Stromal cell of bone marrow (primary cell): ENCODE measurements around the gene ASPDH.
"Not testable (repeated sequence)": the region's sequence is repeated elsewhere in the genome, so short reads cannot be mapped to it uniquely, and the experiment has no call there.

Experiments
- DNase-seq: peaks from one replicate; pipeline ENCODE4 v3.0.0-alpha.2; 2012; ENCODE audit warnings: low read depth

Gene ASPDH

GRCh38 chr19:50547385-50548190 is 33.9 kb upstream of the ASPDH start:
- DNase-seq, result no peak

GRCh38 chr19:50546527-50547221 is 33.0 kb upstream of the ASPDH start:
- DNase-seq, result no peak

GRCh38 chr19:50542943-50543342 is 29.2 kb upstream of the ASPDH start:
- no peak for DNase-seq

- DNase-seq, result peak; percentile 48
Observed at GRCh38 chr19:50537769-50538230, 24.1 kb upstream of the ASPDH start.

- DNase-seq, result no peak
Observed at GRCh38 chr19:50537306-50537685, 23.6 kb upstream of the ASPDH start.

GRCh38 chr19:50536662-50537305 is 23.1 kb upstream of the ASPDH start:
- no peak for DNase-seq

GRCh38 chr19:50535672-50536187 is 22.0 kb upstream of the ASPDH start:
- no peak for DNase-seq

GRCh38 chr19:50534478-50534877 is 20.8 kb upstream of the ASPDH start:
- DNase-seq, result no peak

- DNase-seq, result no peak
Observed at GRCh38 chr19:50532952-50533351, 19.2 kb upstream of the ASPDH start.

- DNase-seq, result no peak
Observed at GRCh38 chr19:50531171-50531612, 17.5 kb upstream of the ASPDH start.

- DNase-seq, result not testable (repeated sequence)
Observed at GRCh38 chr19:50528052-50528451, 14.3 kb upstream of the ASPDH start.

GRCh38 chr19:50522881-50523280 is 9.2 kb upstream of the ASPDH start:
- DNase-seq, result no peak

GRCh38 chr19:50520822-50521465 is 7.2 kb upstream of the ASPDH start:
- no peak for DNase-seq

GRCh38 chr19:50519006-50519575 is 5.4 kb upstream of the ASPDH start:
- DNase-seq, result no peak

GRCh38 chr19:50518091-50519005 is 4.6 kb upstream of the ASPDH start:
- no peak for DNase-seq

GRCh38 chr19:50517704-50518075 is 4.0 kb upstream of the ASPDH start:
- DNase-seq, result no peak

- no peak for DNase-seq
Observed at GRCh38 chr19:50516964-50517703, 3.4 kb upstream of the ASPDH start.

GRCh38 chr19:50516456-50516855 is 2.7 kb upstream of the ASPDH start:
- no peak for DNase-seq

GRCh38 chr19:50515168-50515561 is 1.5 kb upstream of the ASPDH start:
- no peak for DNase-seq
